Neutrophil (primary cell): Measurements from ENCODE around the gene FRMD5.

Experiments
- H3K27ac ChIP-seq: fragments of 200-600 bp; sonication (generic); 2 replicates; pipeline ENCODE4 v1.5.1; 2016; ENCODE audit warnings: mild to moderate bottlenecking, moderate library complexity
- H3K27me3 ChIP-seq: fragments of 200-600 bp; sonication (generic); 2 replicates; pipeline ENCODE4 v1.6.0; 2016; ENCODE audit warnings: mild to moderate bottlenecking
- H3K36me3 ChIP-seq: fragments of 200-600 bp; sonication (generic); 2 replicates; pipeline ENCODE4 v1.5.1; 2017
- H3K4me1 ChIP-seq, 2 experiments: fragments of 200-600 bp in 1 of 2; sonication (generic) in 1 of 2; 1 replicate in 1 of 2; 2 replicates in 1 of 2; pipeline versions ENCODE4 v1.5.1 to v1.6.1; 2013 to 2016; ENCODE audit warnings: low read depth in 1 of 2, low read length in 1 of 2, mild to moderate bottlenecking in 1 of 2, moderate library complexity in 1 of 2; ENCODE audit not compliant: control insufficient read depth in 1 of 2, insufficient read depth in 1 of 2
- H3K4me3 ChIP-seq, 2 experiments: fragments of 200-600 bp in 1 of 2; sonication (generic) in 1 of 2; 1 replicate in 1 of 2; 2 replicates in 1 of 2; pipeline ENCODE4 v1.5.1; 2013 to 2016; ENCODE audit warnings: low read depth in 1 of 2, low read length in 1 of 2, mild to moderate bottlenecking in 1 of 2, moderate library complexity in 1 of 2
- H3K9me3 ChIP-seq: fragments of 200-600 bp; sonication (generic); 2 replicates; pipeline ENCODE4 v1.5.1; 2016
- CTCF ChIP-seq: fragments of 200-600 bp; sonication (generic); IDR thresholded peaks from 2 replicates; pipeline ENCODE4 v1.5.1; 2016; ENCODE audit warnings: antibody characterized with exemption

The FRMD5 gene

GRCh38 chr15:43969802-43970375 is 225.2 kb downstream of the FRMD5 start:
- TF ChIP-seq CTCF = no peak
- Histone ChIP-seq H3K4me1 (no peaks in the 10 kb centered on the region), H3K27me3 (peaks cover 6% of the 10 kb centered on the region), H3K36me3 (no peaks in the 10 kb centered on the region), H3K4me3 (no peak overlapping the region), H3K9me3 (no peaks in the 10 kb centered on the region), H3K27ac (no peak overlapping the region)

- no peaks in the 10 kb centered on the region for H3K9me3 ChIP-seq
- peaks cover 3% of the 10 kb centered on the region for H3K27me3 ChIP-seq
- no peak overlapping the region for H3K27ac ChIP-seq
- no peaks in the 10 kb centered on the region for H3K4me1 ChIP-seq
- TF ChIP-seq CTCF = no peak
- no peak overlapping the region for H3K4me3 ChIP-seq
- no peaks in the 10 kb centered on the region for H3K36me3 ChIP-seq
Observed at GRCh38 chr15:43968551-43968950, 226.5 kb downstream of the FRMD5 start.

- Histone ChIP-seq H3K36me3 (no peaks in the 10 kb centered on the region), H3K27ac (no peak overlapping the region), H3K27me3 (peaks cover 3% of the 10 kb centered on the region), H3K4me3 (no peak overlapping the region), H3K9me3 (no peaks in the 10 kb centered on the region), H3K4me1 (no peaks in the 10 kb centered on the region)
- no peak for TF ChIP-seq CTCF
Observed at GRCh38 chr15:43966646-43967045, 228.4 kb downstream of the FRMD5 start.

GRCh38 chr15:43958861-43959330 is 236.2 kb downstream of the FRMD5 start:
- Histone ChIP-seq H3K9me3 (no peaks in the 10 kb centered on the region), H3K4me1 (no peaks in the 10 kb centered on the region), H3K36me3 (no peaks in the 10 kb centered on the region), H3K4me3 (no peak overlapping the region), H3K27ac (no peak overlapping the region), H3K27me3 (peaks cover 36% of the 10 kb centered on the region)
- TF ChIP-seq CTCF = no peak

GRCh38 chr15:43957724-43958123 is 237.3 kb downstream of the FRMD5 start:
- TF ChIP-seq CTCF = no peak

More at GRCh38 chr15:43957724-43958123, 237.3 kb downstream of the FRMD5 start:
- Histone ChIP-seq H3K4me3 (no peak overlapping the region), H3K36me3 (no peaks in the 10 kb centered on the region), H3K27me3 (peaks cover 36% of the 10 kb centered on the region), H3K4me1 (no peaks in the 10 kb centered on the region), H3K9me3 (no peaks in the 10 kb centered on the region), H3K27ac (no peak overlapping the region)
